ENCODE measurements around the gene CDH4. TPM values are rescaled to one million over a fixed set of nuclear protein-coding genes. Genes with fewer than 3 reads are reported as not detected.

Gene CDH4
- total RNA-seq, 2 experiments from 2014 or later: 0.06 to 0.08 TPM

- no peaks in the 10 kb centered on the region for H3K36me3 Mint-ChIP-seq
- H3K4me3 Mint-ChIP-seq: no peak overlapping the region
- peaks cover 8% of the 10 kb centered on the region for H3K27me3 Mint-ChIP-seq
- no peak overlapping the region for H3K27ac Mint-ChIP-seq
- H3K4me1 Mint-ChIP-seq: no peaks in the 10 kb centered on the region
- DNase-seq: no peak
- no peaks in the 10 kb centered on the region for H3K9me3 Mint-ChIP-seq
Observed at GRCh38 chr20:61638802-61639585, 386.9 kb downstream of the CDH4 start.

GRCh38 chr20:61640131-61640870 lies 388.2 kb downstream of the CDH4 start:
- Mint-ChIP-seq H3K36me3 (no peaks in the 10 kb centered on the region), H3K4me1 (no peaks in the 10 kb centered on the region), H3K9me3 (no peaks in the 10 kb centered on the region), H3K27me3 (peaks cover 8% of the 10 kb centered on the region), H3K4me3 (no peak overlapping the region), H3K27ac (no peak overlapping the region)
- no peak for DNase-seq

GRCh38 chr20:61640871-61641245 lies 388.8 kb downstream of the CDH4 start:
- Mint-ChIP-seq H3K36me3 (no peaks in the 10 kb centered on the region), H3K9me3 (no peaks in the 10 kb centered on the region), H3K4me3 (no peak overlapping the region), H3K27ac (no peak overlapping the region), H3K27me3 (peaks cover 8% of the 10 kb centered on the region), H3K4me1 (no peaks in the 10 kb centered on the region)
- no peak for DNase-seq

- H3K4me3 Mint-ChIP-seq: no peak overlapping the region
- peaks cover 8% of the 10 kb centered on the region for H3K27me3 Mint-ChIP-seq
Observed at GRCh38 chr20:61643656-61644377, 391.8 kb downstream of the CDH4 start.

GRCh38 chr20:61644378-61645076 lies 392.5 kb downstream of the CDH4 start:
- H3K36me3 Mint-ChIP-seq: no peaks in the 10 kb centered on the region
- H3K27ac Mint-ChIP-seq: no peak overlapping the region
- no peak overlapping the region for H3K4me3 Mint-ChIP-seq
- H3K4me1 Mint-ChIP-seq: no peaks in the 10 kb centered on the region
- DNase-seq: no peak
- peaks cover 8% of the 10 kb centered on the region for H3K27me3 Mint-ChIP-seq
- no peaks in the 10 kb centered on the region for H3K9me3 Mint-ChIP-seq

More at GRCh38 chr20:61643656-61644377, 391.8 kb downstream of the CDH4 start:
- Mint-ChIP-seq H3K36me3 (no peaks in the 10 kb centered on the region), H3K27ac (no peak overlapping the region), H3K9me3 (no peaks in the 10 kb centered on the region), H3K4me1 (no peaks in the 10 kb centered on the region)
- DNase-seq: no peak

- no peaks in the 10 kb centered on the region for H3K36me3 Mint-ChIP-seq
- H3K27me3 Mint-ChIP-seq: peaks cover under 1% of the 10 kb centered on the region
- H3K4me3 Mint-ChIP-seq: no peak overlapping the region
- no peak for DNase-seq
- no peak overlapping the region for H3K27ac Mint-ChIP-seq
- H3K9me3 Mint-ChIP-seq: no peaks in the 10 kb centered on the region
- H3K4me1 Mint-ChIP-seq: no peaks in the 10 kb centered on the region
Observed at GRCh38 chr20:61645732-61646131, 393.7 kb downstream of the CDH4 start.

- Mint-ChIP-seq H3K27me3 (no peaks in the 10 kb centered on the region), H3K36me3 (no peaks in the 10 kb centered on the region), H3K4me3 (no peak overlapping the region), H3K9me3 (no peaks in the 10 kb centered on the region), H3K27ac (no peak overlapping the region), H3K4me1 (no peaks in the 10 kb centered on the region)
- DNase-seq: no peak
Observed at GRCh38 chr20:61646453-61646852, 394.4 kb downstream of the CDH4 start.

GRCh38 chr20:61646986-61647385 lies 394.9 kb downstream of the CDH4 start:
- Mint-ChIP-seq H3K36me3 (no peaks in the 10 kb centered on the region), H3K4me1 (no peaks in the 10 kb centered on the region), H3K4me3 (no peak overlapping the region), H3K9me3 (no peaks in the 10 kb centered on the region), H3K27ac (no peak overlapping the region), H3K27me3 (no peaks in the 10 kb centered on the region)
- DNase-seq: no peak

- no peak for DNase-seq
- Mint-ChIP-seq H3K4me3 (no peak overlapping the region), H3K27me3 (no peaks in the 10 kb centered on the region), H3K9me3 (no peaks in the 10 kb centered on the region), H3K27ac (no peak overlapping the region), H3K36me3 (no peaks in the 10 kb centered on the region), H3K4me1 (no peaks in the 10 kb centered on the region)
Observed at GRCh38 chr20:61647702-61648101, 395.6 kb downstream of the CDH4 start.

GRCh38 chr20:61649105-61649859 lies 397.2 kb downstream of the CDH4 start:
- H3K36me3 Mint-ChIP-seq: no peaks in the 10 kb centered on the region
- DNase-seq: no peak
- no peak overlapping the region for H3K27ac Mint-ChIP-seq
- H3K9me3 Mint-ChIP-seq: no peaks in the 10 kb centered on the region
- no peaks in the 10 kb centered on the region for H3K4me1 Mint-ChIP-seq
- H3K4me3 Mint-ChIP-seq: no peak overlapping the region
- H3K27me3 Mint-ChIP-seq: no peaks in the 10 kb centered on the region

GRCh38 chr20:61649860-61650162 lies 397.8 kb downstream of the CDH4 start:
- H3K27me3 Mint-ChIP-seq: no peaks in the 10 kb centered on the region
- H3K4me1 Mint-ChIP-seq: no peaks in the 10 kb centered on the region
- H3K36me3 Mint-ChIP-seq: no peaks in the 10 kb centered on the region
- H3K4me3 Mint-ChIP-seq: no peak overlapping the region
- no peaks in the 10 kb centered on the region for H3K9me3 Mint-ChIP-seq
- DNase-seq: no peak
- no peak overlapping the region for H3K27ac Mint-ChIP-seq

GRCh38 chr20:61650912-61651733 lies 399.1 kb downstream of the CDH4 start:
- H3K36me3 Mint-ChIP-seq: no peaks in the 10 kb centered on the region
- no peaks in the 10 kb centered on the region for H3K9me3 Mint-ChIP-seq
- DNase-seq: no peak
- H3K27ac Mint-ChIP-seq: no peak overlapping the region
- no peak overlapping the region for H3K4me3 Mint-ChIP-seq
- no peaks in the 10 kb centered on the region for H3K4me1 Mint-ChIP-seq
- H3K27me3 Mint-ChIP-seq: no peaks in the 10 kb centered on the region

- DNase-seq: no peak
- Mint-ChIP-seq H3K36me3 (no peaks in the 10 kb centered on the region), H3K4me3 (no peak overlapping the region), H3K9me3 (no peaks in the 10 kb centered on the region), H3K4me1 (no peaks in the 10 kb centered on the region), H3K27me3 (no peaks in the 10 kb centered on the region), H3K27ac (no peak overlapping the region)
Observed at GRCh38 chr20:61652146-61652545, 400.1 kb downstream of the CDH4 start.

GRCh38 chr20:61654726-61655125 lies 402.7 kb downstream of the CDH4 start:
- H3K9me3 Mint-ChIP-seq: no peaks in the 10 kb centered on the region
- H3K4me1 Mint-ChIP-seq: no peaks in the 10 kb centered on the region
- H3K4me3 Mint-ChIP-seq: no peak overlapping the region
- no peaks in the 10 kb centered on the region for H3K36me3 Mint-ChIP-seq
- no peak overlapping the region for H3K27ac Mint-ChIP-seq
- no peaks in the 10 kb centered on the region for H3K27me3 Mint-ChIP-seq
- DNase-seq: no peak

All from activated naive CD8-positive, alpha-beta T cell treated with anti-CD3 and anti-CD28 coated beads for 36 hours (primary cell).